NB4 (cell line): ENCODE measurements around the gene AKT1.

ENCODE experiments used
- CTCF ChIP-seq: IDR thresholded peaks from one replicate; pipeline ENCODE4 v1.5.1; 2012; ENCODE audit warnings: low read depth, low read length
- MAX ChIP-seq: IDR thresholded peaks from 2 replicates; pipeline ENCODE4 v1.6.1; 2011; ENCODE audit warnings: low read depth, low read length
- MYC ChIP-seq: IDR thresholded peaks from 2 replicates; pipeline ENCODE4 v1.6.1; 2011; ENCODE audit warnings: low read depth, low read length
- POLR2A ChIP-seq: IDR thresholded peaks from 2 replicates; pipeline ENCODE4 v1.6.1; 2011; ENCODE audit warnings: mild to moderate bottlenecking; ENCODE audit not compliant: insufficient read length; ENCODE audit errors: extremely low read depth

DNA sequence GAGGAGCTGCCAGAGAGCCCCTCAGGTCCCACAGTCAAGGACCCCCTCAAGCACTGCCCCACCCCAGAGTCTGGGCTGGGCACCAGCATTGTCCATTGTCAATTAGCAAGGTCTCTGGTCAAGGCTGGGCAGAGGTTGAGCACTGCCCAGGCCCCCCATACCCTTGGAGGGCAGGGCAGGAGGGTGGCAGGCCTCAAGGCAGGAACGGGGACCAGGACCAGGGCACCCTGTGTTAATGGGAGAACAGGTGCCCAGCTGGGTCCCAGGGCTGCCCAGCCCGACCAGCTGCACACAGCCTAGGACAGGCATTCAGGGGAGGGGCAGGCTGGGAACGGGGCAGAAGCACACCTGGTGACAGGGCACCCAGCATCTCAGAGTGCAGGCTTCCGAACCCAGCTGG is 24.2 kb downstream of the AKT1 start:
- TF ChIP-seq POLR2A = no peak
- TF ChIP-seq CTCF = no peak
- no peak for TF ChIP-seq MYC
- no peak for TF ChIP-seq MAX
